ENCODE data around the gene BMERB1.

Gene BMERB1

GRCh38 chr16:15530085-15530484, 95.7 kb downstream of the BMERB1 start:
- TF ChIP-seq, protein P1, sequence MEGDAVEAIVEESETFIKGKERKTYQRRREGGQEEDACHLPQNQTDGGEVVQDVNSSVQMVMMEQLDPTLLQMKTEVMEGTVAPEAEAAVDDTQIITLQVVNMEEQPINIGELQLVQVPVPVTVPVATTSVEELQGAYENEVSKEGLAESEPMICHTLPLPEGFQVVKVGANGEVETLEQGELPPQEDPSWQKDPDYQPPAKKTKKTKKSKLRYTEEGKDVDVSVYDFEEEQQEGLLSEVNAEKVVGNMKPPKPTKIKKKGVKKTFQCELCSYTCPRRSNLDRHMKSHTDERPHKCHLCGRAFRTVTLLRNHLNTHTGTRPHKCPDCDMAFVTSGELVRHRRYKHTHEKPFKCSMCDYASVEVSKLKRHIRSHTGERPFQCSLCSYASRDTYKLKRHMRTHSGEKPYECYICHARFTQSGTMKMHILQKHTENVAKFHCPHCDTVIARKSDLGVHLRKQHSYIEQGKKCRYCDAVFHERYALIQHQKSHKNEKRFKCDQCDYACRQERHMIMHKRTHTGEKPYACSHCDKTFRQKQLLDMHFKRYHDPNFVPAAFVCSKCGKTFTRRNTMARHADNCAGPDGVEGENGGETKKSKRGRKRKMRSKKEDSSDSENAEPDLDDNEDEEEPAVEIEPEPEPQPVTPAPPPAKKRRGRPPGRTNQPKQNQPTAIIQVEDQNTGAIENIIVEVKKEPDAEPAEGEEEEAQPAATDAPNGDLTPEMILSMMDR (conservative IDR thresholded peaks at IDR 0.05; ENCODE audit: low read depth, low read length): no peak
- DNase-seq (ENCODE audit: low read depth): no peak
- H3K4me3 ChIP-seq (ENCODE audit: low read depth, low read length): no peak overlapping the region

DNA sequence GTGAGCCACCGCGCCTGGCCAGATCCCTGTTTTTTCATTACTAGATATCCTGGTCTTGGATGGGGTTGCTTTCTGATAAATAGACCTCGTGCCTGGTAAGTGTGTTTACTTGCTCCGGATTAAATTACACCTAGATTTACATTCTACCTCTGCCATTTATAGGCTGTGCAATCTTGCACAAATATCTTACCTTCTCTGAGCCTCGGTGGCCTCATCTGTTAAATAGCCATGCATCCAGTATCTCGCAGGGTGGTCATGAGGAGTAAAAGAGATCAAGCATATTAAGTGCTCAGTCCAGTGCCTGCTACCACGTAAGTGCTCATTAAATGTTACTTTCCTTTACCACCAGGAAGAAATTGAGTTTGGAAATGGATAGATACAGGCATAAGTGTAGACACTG, 98.4 kb downstream of the BMERB1 start:
- H3K4me3 ChIP-seq (ENCODE audit: low read depth, low read length): no peak overlapping the region
- no peak for DNase-seq (ENCODE audit: low read depth)
- TF ChIP-seq, protein P1 (conservative IDR thresholded peaks at IDR 0.05; ENCODE audit: low read depth, low read length): no peak

DNA sequence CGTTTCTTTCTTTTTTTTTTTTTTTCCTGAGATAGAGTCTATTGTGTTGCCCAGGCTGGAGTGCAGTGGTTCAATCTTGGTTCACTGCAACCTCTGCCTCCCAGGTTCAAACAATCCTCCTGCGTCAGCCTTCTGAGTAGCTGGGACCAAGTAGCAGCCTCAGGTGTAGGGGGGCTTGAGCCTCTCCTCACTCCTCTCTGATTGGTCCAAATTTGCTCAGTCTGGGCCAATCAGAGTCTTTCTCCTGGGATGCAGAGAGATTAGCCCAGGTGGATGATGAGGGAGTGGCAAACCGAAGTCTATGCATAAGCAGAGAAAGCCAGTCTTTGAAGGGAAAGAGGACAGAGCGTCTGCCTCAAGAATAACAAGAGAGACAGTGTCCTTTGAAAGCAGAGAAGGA, 99.0 kb downstream of the BMERB1 start:
- no peak for DNase-seq (ENCODE audit: low read depth)
- TF ChIP-seq, protein P1 (conservative IDR thresholded peaks at IDR 0.05; ENCODE audit: low read depth, low read length): no peak

DNA sequence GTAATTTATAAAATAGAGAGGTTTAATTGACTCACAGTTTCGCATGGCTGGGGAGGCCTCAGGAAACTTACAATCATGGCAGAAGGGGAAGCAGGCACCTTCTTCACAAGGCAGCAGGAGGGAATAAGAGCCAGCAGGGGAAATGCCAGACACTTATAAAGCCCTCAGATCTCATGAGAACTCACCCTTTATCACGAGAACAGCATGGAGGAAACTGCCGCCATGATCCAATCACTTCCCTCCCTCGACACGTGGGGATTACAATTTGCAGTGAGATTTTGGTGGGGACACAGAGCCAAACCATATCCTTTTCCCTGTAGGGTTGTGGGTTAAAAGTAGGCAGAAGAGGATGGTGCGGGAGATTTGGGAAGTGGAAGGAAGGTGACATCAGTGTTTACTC, 101.4 kb downstream of the BMERB1 start:
- DNase-seq (ENCODE audit: low read depth): no peak
- TF ChIP-seq, protein P1 (conservative IDR thresholded peaks at IDR 0.05; ENCODE audit: low read depth, low read length): no peak
- no peak overlapping the region for H3K4me3 ChIP-seq (ENCODE audit: low read depth, low read length)

More for the DNA sequence above, 99.0 kb downstream of the BMERB1 start:
- no peak overlapping the region for H3K4me3 ChIP-seq (ENCODE audit: low read depth, low read length)

GRCh38 chr16:15536843-15537242, 102.5 kb downstream of the BMERB1 start:
- DNase-seq (ENCODE audit: low read depth): no peak

GRCh38 chr16:15538507-15538906, 104.1 kb downstream of the BMERB1 start:
- H3K4me3 ChIP-seq (ENCODE audit: low read depth, low read length): no peak overlapping the region
- DNase-seq (ENCODE audit: low read depth): no peak
- TF ChIP-seq, protein P1 (conservative IDR thresholded peaks at IDR 0.05; ENCODE audit: low read depth, low read length): no peak

More at GRCh38 chr16:15536843-15537242, 102.5 kb downstream of the BMERB1 start:
- TF ChIP-seq, protein P1 (conservative IDR thresholded peaks at IDR 0.05; ENCODE audit: low read depth, low read length): no peak
- H3K4me3 ChIP-seq (ENCODE audit: low read depth, low read length): no peak overlapping the region

DNA sequence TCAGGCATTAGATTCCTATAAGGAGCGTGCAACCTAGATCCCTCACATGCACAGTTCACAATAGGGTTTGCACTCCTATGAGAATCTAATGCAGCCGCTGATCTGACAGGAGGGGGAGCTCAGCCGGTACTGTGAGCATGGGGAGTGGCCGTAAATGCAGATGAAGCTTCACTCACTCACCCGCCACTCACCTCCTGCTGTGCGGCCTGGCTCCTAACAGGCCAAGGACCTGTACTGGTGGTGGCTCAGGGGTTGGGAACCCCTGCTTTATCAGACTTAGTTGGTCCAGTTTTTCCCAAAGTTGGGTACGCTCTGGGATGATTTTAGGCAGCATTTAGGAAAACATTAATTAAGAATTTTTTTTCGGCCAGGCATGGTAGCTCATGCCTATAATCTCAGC, 104.8 kb downstream of the BMERB1 start:
- H3K4me3 ChIP-seq (ENCODE audit: low read depth, low read length): no peak overlapping the region
- peak; percentile 35 for DNase-seq (ENCODE audit: low read depth)
- TF ChIP-seq, protein P1 (conservative IDR thresholded peaks at IDR 0.05; ENCODE audit: low read depth, low read length): peak; percentile 11
